ENCODE measurements around the gene PPP2R2D.

PPP2R2D gene

GRCh38 chr10:131960631-131961046 lies 59.8 kb downstream of the PPP2R2D start:
- no peak for ATAC-seq
- TF ChIP-seq BACH2 (CRISPR knock-in tag; IDR thresholded peaks at IDR 0.05; ENCODE audit: borderline replicate concordance) = no peak
- TF ChIP-seq CSRNP3 (CRISPR knock-in tag; IDR thresholded peaks at IDR 0.05) = no peak
- TF ChIP-seq SNAI2 (CRISPR knock-in tag; IDR thresholded peaks at IDR 0.05) = no peak
- no peak for TF ChIP-seq TCF4 (CRISPR knock-in tag; IDR thresholded peaks at IDR 0.05; ENCODE audit: borderline replicate concordance)
- TF ChIP-seq ESRRG (CRISPR knock-in tag; IDR thresholded peaks at IDR 0.05) = no peak
- TF ChIP-seq CSDC2 (CRISPR knock-in tag; IDR thresholded peaks at IDR 0.05) = no peak
- no peak for TF ChIP-seq PPARA (CRISPR knock-in tag; IDR thresholded peaks at IDR 0.05; ENCODE audit: borderline replicate concordance)
- no peak for TF ChIP-seq PATZ1 (CRISPR knock-in tag; IDR thresholded peaks at IDR 0.05; ENCODE audit: borderline replicate concordance)
- TF ChIP-seq ZNF565 (CRISPR knock-in tag; conservative IDR thresholded peaks at IDR 0.05; ENCODE audit: low read depth) = no peak
- TF ChIP-seq OSR1 (CRISPR knock-in tag; IDR thresholded peaks at IDR 0.05) = no peak
- TF ChIP-seq TOX (CRISPR knock-in tag; IDR thresholded peaks at IDR 0.05; ENCODE audit: borderline replicate concordance) = no peak

GRCh38 chr10:131961047-131961776 lies 60.4 kb downstream of the PPP2R2D start:
- TF ChIP-seq PPARA (CRISPR knock-in tag; IDR thresholded peaks at IDR 0.05; ENCODE audit: borderline replicate concordance) (no peak), POU6F1 (CRISPR knock-in tag; IDR thresholded peaks at IDR 0.05; ENCODE audit: borderline replicate concordance, low read depth) (no peak), RARB (CRISPR knock-in tag; IDR thresholded peaks at IDR 0.05) (no peak), GLIS3 (CRISPR knock-in tag; IDR thresholded peaks at IDR 0.05) (no peak), CSDC2 (CRISPR knock-in tag; IDR thresholded peaks at IDR 0.05) (no peak), ARNTL (CRISPR knock-in tag; IDR thresholded peaks at IDR 0.05; ENCODE audit: borderline replicate concordance, low read depth) (no peak), CREB5 (CRISPR knock-in tag; IDR thresholded peaks at IDR 0.05; ENCODE audit: low read depth) (no peak), TSHZ2 (CRISPR knock-in tag; IDR thresholded peaks at IDR 0.05) (no peak), ZNF565 (CRISPR knock-in tag; conservative IDR thresholded peaks at IDR 0.05; ENCODE audit: low read depth) (no peak), ZC3H10 (CRISPR knock-in tag; IDR thresholded peaks at IDR 0.05) (no peak), BACH2 (CRISPR knock-in tag; IDR thresholded peaks at IDR 0.05; ENCODE audit: borderline replicate concordance) (no peak), PATZ1 (CRISPR knock-in tag; IDR thresholded peaks at IDR 0.05; ENCODE audit: borderline replicate concordance) (no peak), ISL1 (CRISPR knock-in tag; IDR thresholded peaks at IDR 0.05) (no peak), ZNF8 (CRISPR knock-in tag; IDR thresholded peaks at IDR 0.05) (no peak), ZNF70 (CRISPR knock-in tag; IDR thresholded peaks at IDR 0.05) (no peak), ESRRG (CRISPR knock-in tag; IDR thresholded peaks at IDR 0.05) (no peak), SNAI2 (CRISPR knock-in tag; IDR thresholded peaks at IDR 0.05) (no peak), TOX (CRISPR knock-in tag; IDR thresholded peaks at IDR 0.05; ENCODE audit: borderline replicate concordance) (no peak)
- no peak; the same call in 2 of the 3 replicates for ATAC-seq

Data from SK-N-SH treated with all-trans-retinoic acid at 6 μM for 48 hours (cell line).